ENCODE measurements around the gene CDH13. TPM values are rescaled to one million over a fixed set of nuclear protein-coding genes. Genes with fewer than 3 reads are reported as not detected.

The CDH13 gene
- total RNA-seq, 2 experiments from 2014 or later: not detected

- Histone ChIP-seq H3K27ac (ENCODE audit: low read depth, low read length, poor library complexity, severe bottlenecking) (no peak overlapping the region), H2AFZ (ENCODE audit: low read length) (no peak overlapping the region), H3K4me3 (ENCODE audit: low read depth, low read length, poor library complexity, severe bottlenecking) (no peak overlapping the region), H3K36me3 (ENCODE audit: insufficient read depth, low read length) (no peaks in the 10 kb centered on the region), H3K9me3 (ENCODE audit: low read length) (no peaks in the 10 kb centered on the region), H3K4me1 (ENCODE audit: insufficient read depth, low read length, poor library complexity, severe bottlenecking) (no peaks in the 10 kb centered on the region), H4K20me1 (ENCODE audit: insufficient read depth, low read length) (no peaks in the 10 kb centered on the region), H3K4me2 (ENCODE audit: low read length) (no peak overlapping the region), H3K9me2 (ENCODE audit: insufficient read depth, low read length) (no peaks in the 10 kb centered on the region), H3K79me2 (ENCODE audit: insufficient read depth, low read depth, low read length) (no peaks in the 10 kb centered on the region)
- ChIA-PET POLR2A (no interaction called here), CTCF (ENCODE audit: unreplicated experiment) (no interaction called here)
- no peak for TF ChIP-seq EZH2phosphoT487 (IDR thresholded peaks at IDR 0.05; ENCODE audit: borderline replicate concordance, low read depth, low read length)
- TF ChIP-seq CTCF (conservative IDR thresholded peaks at IDR 0.05; ENCODE audit: low read length): no peak
- intact Hi-C loops (cut with micrococcal nuclease; ENCODE audit: unreplicated experiment): no loop called here
- no TSS peak for BruUV-seq (replicated peaks)
- DNase-seq (ENCODE audit: low spot score): no peak
These were observed 384.3 kb downstream of the CDH13 start for GRCh38 chr16:83010776-83011720.

GRCh38 chr16:83011939-83012338 is 385.2 kb downstream of the CDH13 start:
- no peak overlapping the region for H3K4me2 ChIP-seq (ENCODE audit: low read length)
- CTCF ChIA-PET (ENCODE audit: unreplicated experiment): no interaction called here
- BruUV-seq (replicated peaks): no TSS peak

More at GRCh38 chr16:83011939-83012338, 385.2 kb downstream of the CDH13 start:
- TF ChIP-seq EZH2phosphoT487 (IDR thresholded peaks at IDR 0.05; ENCODE audit: borderline replicate concordance, low read depth, low read length) (no peak), CTCF (conservative IDR thresholded peaks at IDR 0.05; ENCODE audit: low read length) (no peak)
- H3K79me2 ChIP-seq (ENCODE audit: insufficient read depth, low read depth, low read length): no peaks in the 10 kb centered on the region
- H2AFZ ChIP-seq (ENCODE audit: low read length): no peak overlapping the region
- no peaks in the 10 kb centered on the region for H3K4me1 ChIP-seq (ENCODE audit: insufficient read depth, low read length, poor library complexity, severe bottlenecking)
- H4K20me1 ChIP-seq (ENCODE audit: insufficient read depth, low read length): no peaks in the 10 kb centered on the region
- no peak overlapping the region for H3K4me3 ChIP-seq (ENCODE audit: low read depth, low read length, poor library complexity, severe bottlenecking)
- intact Hi-C loops (cut with micrococcal nuclease; ENCODE audit: unreplicated experiment): no loop called here
- POLR2A ChIA-PET: no interaction called here
- H3K36me3 ChIP-seq (ENCODE audit: insufficient read depth, low read length): no peaks in the 10 kb centered on the region
- DNase-seq (ENCODE audit: low spot score): no peak
- no peaks in the 10 kb centered on the region for H3K9me3 ChIP-seq (ENCODE audit: low read length)
- no peak overlapping the region for H3K27ac ChIP-seq (ENCODE audit: low read depth, low read length, poor library complexity, severe bottlenecking)
- H3K9me2 ChIP-seq (ENCODE audit: insufficient read depth, low read length): no peaks in the 10 kb centered on the region

All from OCI-LY7 (cell line).